ENCODE data around the gene RAB11A. TPM values are rescaled to one million over a fixed set of nuclear protein-coding genes. Genes with fewer than 3 reads are reported as not detected.
A peak's percentile ranks its signal among the peaks of the same experiment; 100 is the strongest.

The RAB11A gene
- total RNA-seq, 1 experiment from 2014 or later: 263 TPM

DNA sequence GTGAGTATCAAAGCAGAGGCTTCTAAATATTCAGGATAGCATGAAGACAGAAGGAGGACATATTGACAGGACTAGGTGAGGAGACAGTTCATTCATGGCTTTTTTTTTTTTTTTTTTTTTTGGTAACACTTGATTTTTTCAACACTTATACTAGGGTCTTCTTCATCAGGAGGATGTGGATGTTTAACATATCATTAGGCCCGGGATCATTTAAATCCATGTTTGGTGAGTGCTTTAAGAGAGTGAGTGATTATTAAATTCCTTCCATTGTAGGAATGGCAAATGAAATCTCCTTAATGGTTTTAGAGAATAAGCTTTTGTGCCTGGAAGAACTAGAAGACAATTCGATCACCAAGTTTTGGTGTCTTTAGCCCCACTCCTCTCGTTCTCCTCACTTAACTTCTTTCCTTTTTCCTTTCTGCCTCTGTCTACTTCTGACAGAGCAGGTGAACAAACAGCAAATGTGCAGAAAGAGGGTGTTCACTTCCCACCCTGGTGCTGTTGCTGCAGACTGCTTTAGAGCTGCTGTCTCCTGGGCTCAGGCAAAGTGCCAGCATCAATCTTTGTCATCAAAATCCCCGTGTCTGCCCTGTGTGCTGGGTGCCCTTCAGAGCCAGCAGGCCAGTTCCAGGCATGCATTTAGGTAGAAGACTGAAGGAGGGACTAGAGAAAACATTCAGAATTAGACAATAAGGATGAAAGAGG is 35.6 kb upstream of the RAB11A start:
- H3K27ac ChIP-seq (ENCODE audit: low read length): peak overlapping the region; percentile 72
- no TSS peak for BruUV-seq (replicated peaks)
- POLR2A ChIA-PET: interaction anchor here (0.6 to 1.4 kb wide), 2 partner anchors 36 to 227 kb away, joined by 3 to 5 read pairs; no protein-coding TSS in a partner anchor

DNA sequence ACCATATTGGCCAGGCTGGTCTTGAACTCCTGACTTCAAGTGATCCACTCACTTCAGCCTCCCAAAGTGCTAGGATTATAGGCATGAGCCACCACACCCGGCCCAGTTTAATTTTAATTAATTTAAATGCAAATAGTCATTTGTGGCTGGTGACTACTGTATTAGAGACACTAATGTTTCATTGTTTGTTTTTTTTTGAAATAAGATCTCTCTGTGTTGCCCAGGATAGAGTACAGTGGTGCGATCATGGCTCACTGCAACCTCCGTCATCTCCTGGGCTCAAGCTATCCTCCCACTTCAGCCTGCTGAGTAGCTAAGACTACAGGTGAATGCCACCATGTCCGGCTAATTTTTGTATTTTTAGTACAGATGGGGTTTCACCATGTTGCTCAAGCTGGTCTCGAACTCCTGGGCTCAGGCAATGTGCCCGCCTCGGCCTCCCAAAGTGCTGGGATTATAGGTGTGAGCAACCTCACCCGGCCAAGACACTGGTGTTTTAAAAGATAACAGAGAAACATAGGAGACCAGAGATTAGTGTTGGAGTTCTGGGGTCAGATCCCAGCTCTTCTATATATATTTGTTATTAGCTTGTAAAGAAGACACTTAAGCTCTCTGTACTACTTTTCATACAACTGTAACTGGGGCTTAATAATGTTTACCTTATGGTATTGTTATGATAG is 34.5 kb upstream of the RAB11A start:
- no peak for DNase-seq (ENCODE audit: low read depth, low spot score)
- POLR2A ChIA-PET: interaction anchor here (0.6 kb wide), 1 partner anchor 1024 kb away, joined by 4 read pairs; no protein-coding TSS in a partner anchor
- BruUV-seq (replicated peaks): no TSS peak
- CTCF ChIA-PET: no interaction called here
- Histone ChIP-seq H3K9me3 (ENCODE audit: control insufficient read depth, insufficient read depth, low read depth, low read length) (no peaks in the 10 kb centered on the region), H3K27ac (ENCODE audit: low read length) (no peak overlapping the region), H3K4me3 (ENCODE audit: low read depth in 2 of 2, low read length in 2 of 2) (no peak overlapping the region), H3K36me3 (ENCODE audit: control insufficient read depth, insufficient read depth, low read length) (no peaks in the 10 kb centered on the region), H3K27me3 (ENCODE audit: control insufficient read depth, insufficient read depth, low read length) (no peaks in the 10 kb centered on the region), H3K4me1 (ENCODE audit: control insufficient read depth, insufficient read depth, low read length) (peaks cover 19% of the 10 kb centered on the region)
- TF ChIP-seq, protein P1, sequence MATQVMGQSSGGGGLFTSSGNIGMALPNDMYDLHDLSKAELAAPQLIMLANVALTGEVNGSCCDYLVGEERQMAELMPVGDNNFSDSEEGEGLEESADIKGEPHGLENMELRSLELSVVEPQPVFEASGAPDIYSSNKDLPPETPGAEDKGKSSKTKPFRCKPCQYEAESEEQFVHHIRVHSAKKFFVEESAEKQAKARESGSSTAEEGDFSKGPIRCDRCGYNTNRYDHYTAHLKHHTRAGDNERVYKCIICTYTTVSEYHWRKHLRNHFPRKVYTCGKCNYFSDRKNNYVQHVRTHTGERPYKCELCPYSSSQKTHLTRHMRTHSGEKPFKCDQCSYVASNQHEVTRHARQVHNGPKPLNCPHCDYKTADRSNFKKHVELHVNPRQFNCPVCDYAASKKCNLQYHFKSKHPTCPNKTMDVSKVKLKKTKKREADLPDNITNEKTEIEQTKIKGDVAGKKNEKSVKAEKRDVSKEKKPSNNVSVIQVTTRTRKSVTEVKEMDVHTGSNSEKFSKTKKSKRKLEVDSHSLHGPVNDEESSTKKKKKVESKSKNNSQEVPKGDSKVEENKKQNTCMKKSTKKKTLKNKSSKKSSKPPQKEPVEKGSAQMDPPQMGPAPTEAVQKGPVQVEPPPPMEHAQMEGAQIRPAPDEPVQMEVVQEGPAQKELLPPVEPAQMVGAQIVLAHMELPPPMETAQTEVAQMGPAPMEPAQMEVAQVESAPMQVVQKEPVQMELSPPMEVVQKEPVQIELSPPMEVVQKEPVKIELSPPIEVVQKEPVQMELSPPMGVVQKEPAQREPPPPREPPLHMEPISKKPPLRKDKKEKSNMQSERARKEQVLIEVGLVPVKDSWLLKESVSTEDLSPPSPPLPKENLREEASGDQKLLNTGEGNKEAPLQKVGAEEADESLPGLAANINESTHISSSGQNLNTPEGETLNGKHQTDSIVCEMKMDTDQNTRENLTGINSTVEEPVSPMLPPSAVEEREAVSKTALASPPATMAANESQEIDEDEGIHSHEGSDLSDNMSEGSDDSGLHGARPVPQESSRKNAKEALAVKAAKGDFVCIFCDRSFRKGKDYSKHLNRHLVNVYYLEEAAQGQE (IDR thresholded peaks at IDR 0.05; ENCODE audit: insufficient read depth in 1 of 2, low read depth in 2 of 2, low read length in 1 of 2): no peak
- TF ChIP-seq, protein P2, sequence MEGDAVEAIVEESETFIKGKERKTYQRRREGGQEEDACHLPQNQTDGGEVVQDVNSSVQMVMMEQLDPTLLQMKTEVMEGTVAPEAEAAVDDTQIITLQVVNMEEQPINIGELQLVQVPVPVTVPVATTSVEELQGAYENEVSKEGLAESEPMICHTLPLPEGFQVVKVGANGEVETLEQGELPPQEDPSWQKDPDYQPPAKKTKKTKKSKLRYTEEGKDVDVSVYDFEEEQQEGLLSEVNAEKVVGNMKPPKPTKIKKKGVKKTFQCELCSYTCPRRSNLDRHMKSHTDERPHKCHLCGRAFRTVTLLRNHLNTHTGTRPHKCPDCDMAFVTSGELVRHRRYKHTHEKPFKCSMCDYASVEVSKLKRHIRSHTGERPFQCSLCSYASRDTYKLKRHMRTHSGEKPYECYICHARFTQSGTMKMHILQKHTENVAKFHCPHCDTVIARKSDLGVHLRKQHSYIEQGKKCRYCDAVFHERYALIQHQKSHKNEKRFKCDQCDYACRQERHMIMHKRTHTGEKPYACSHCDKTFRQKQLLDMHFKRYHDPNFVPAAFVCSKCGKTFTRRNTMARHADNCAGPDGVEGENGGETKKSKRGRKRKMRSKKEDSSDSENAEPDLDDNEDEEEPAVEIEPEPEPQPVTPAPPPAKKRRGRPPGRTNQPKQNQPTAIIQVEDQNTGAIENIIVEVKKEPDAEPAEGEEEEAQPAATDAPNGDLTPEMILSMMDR (IDR thresholded peaks at IDR 0.05): no peak
- TF ChIP-seq SIN3A (IDR thresholded peaks at IDR 0.05; ENCODE audit: borderline replicate concordance, insufficient read depth, low read depth, low read length) (no peak), POLR2AphosphoS5 (IDR thresholded peaks at IDR 0.05; ENCODE audit: low read depth, low read length) (no peak), TCF7L2 (IDR thresholded peaks at IDR 0.05; ENCODE audit: low read depth, low read length) (no peak)
- in situ Hi-C loops (cut with HindIII; ENCODE audit: low pct_unique_long_range_greater_than_20kb, low sequenced_read_pairs): no loop called here
- intact Hi-C loops (cut with micrococcal nuclease; ENCODE audit: unreplicated experiment): no loop called here
- no peak for ATAC-seq

More for the DNA sequence above, 35.6 kb upstream of the RAB11A start:
- H3K36me3 ChIP-seq (ENCODE audit: control insufficient read depth, insufficient read depth, low read length): no peaks in the 10 kb centered on the region
- no peaks in the 10 kb centered on the region for H3K27me3 ChIP-seq (ENCODE audit: control insufficient read depth, insufficient read depth, low read length)
- H3K4me1 ChIP-seq (ENCODE audit: control insufficient read depth, insufficient read depth, low read length): peaks cover 19% of the 10 kb centered on the region
- no peak for ATAC-seq
- intact Hi-C loops (cut with micrococcal nuclease; ENCODE audit: unreplicated experiment) (no loop called here), in situ Hi-C loops (cut with HindIII; ENCODE audit: low pct_unique_long_range_greater_than_20kb, low sequenced_read_pairs) (no loop called here)
- H3K9me3 ChIP-seq (ENCODE audit: control insufficient read depth, insufficient read depth, low read depth, low read length): no peaks in the 10 kb centered on the region
- TF ChIP-seq SIN3A (IDR thresholded peaks at IDR 0.05; ENCODE audit: borderline replicate concordance, insufficient read depth, low read depth, low read length): no peak
- no peak for TF ChIP-seq POLR2AphosphoS5 (IDR thresholded peaks at IDR 0.05; ENCODE audit: low read depth, low read length)
- TF ChIP-seq, protein P1 (IDR thresholded peaks at IDR 0.05; ENCODE audit: insufficient read depth in 1 of 2, low read depth in 2 of 2, low read length in 1 of 2): no peak
- TF ChIP-seq, protein P2 (IDR thresholded peaks at IDR 0.05): no peak
- no peak for TF ChIP-seq TCF7L2 (IDR thresholded peaks at IDR 0.05; ENCODE audit: low read depth, low read length)
- H3K4me3 ChIP-seq (ENCODE audit: low read depth in 2 of 2, low read length in 2 of 2): peak overlapping the region in 1 of 2 experiments; percentile 31; a peak in 2 of 4 replicates
- CTCF ChIA-PET: interaction anchor here (0.7 kb wide), 2 partner anchors 9 to 80 kb away, joined by 3 read pairs; no protein-coding TSS in a partner anchor
- no peak for DNase-seq (ENCODE audit: low read depth, low spot score)

Measured in Panc1 (cell line).